GM12865 (cell line): Measurements from ENCODE around the gene MEX3D.
"Not testable (repeated sequence)": the region's sequence is repeated elsewhere in the genome, so short reads cannot be mapped to it uniquely, and the experiment has no call there.

Source experiments
- DNase-seq: peaks from one replicate; pipeline ENCODE4 v3.0.0; 2010; ENCODE audit warnings: low read depth
- H3K4me3 ChIP-seq: 2 replicates; pipeline ENCODE4 v1.5.1; 2011; ENCODE audit warnings: mild to moderate bottlenecking, low read depth, low read length, control low read depth
- CTCF ChIP-seq: IDR thresholded peaks from 2 replicates; pipeline ENCODE4 v1.5.1; 2011; ENCODE audit warnings: low read length, control low read depth, low read depth, inconsistent platforms; ENCODE audit not compliant: insufficient read depth; ENCODE audit errors: missing control alignments

MEX3D gene

GRCh38 chr19:1524287-1524971 lies 43.7 kb downstream of the MEX3D start:
- no peak overlapping the region for H3K4me3 ChIP-seq
- no peak for DNase-seq
- TF ChIP-seq CTCF = no peak

- TF ChIP-seq CTCF = no peak
- H3K4me3 ChIP-seq = no peak within 1 kb of the TSS
- no peak for DNase-seq
These were observed 44.5 kb downstream of the MEX3D start, which contains the start of gene PLK5 for GRCh38 chr19:1523412-1524286. TSS of gene PLK5 (plus strand) at chr19:1524077. CDS start at chr19:1526997, 2,920 bp downstream.

- no peak overlapping the region for H3K4me3 ChIP-seq
- no peak for TF ChIP-seq CTCF
- DNase-seq = no peak
These were observed 45.3 kb downstream of the MEX3D start for GRCh38 chr19:1522838-1523237.

DNA sequence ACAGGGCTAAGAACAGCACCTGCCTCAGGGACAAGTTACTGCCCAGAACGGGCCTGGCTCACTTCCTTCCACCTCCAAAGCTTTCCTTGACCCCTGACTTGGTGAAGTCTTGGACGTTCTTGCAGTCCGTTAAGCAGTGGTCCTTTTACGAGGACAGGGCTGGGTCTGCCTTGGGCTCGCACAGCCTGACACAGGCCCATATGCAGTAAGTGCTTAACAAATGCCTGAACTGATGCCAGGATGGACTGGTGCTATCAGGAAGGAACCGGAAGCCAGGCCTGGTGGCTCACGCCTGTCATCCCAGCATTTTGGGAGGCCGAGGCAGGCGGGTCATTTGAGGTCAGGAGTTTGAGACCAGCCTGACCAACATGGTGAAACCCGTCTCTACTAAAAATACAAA lies 46.1 kb downstream of the MEX3D start:
- TF ChIP-seq CTCF = no peak
- no peak for DNase-seq
- H3K4me3 ChIP-seq = no peak overlapping the region

DNA sequence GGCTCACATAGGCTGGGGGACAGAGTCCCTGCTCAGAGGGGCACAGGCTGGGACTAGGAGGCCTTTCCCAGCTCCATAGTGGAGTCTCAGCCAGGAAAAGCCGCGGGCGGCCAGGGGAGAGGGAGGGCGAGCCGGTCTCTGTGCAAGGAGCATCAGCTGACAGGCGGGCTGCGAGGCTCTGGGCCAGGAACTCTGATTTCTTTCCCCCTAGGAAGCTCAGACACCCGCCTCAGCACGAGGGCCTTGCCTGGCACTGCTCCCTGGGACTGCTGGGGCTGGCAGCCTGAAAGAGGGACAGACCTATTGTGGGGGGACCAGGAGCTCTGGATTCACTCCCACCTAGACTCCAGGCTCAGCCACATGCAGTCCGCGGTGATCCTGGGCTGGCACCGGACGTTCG lies 46.5 kb downstream of the MEX3D start:
- TF ChIP-seq CTCF = no peak
- H3K4me3 ChIP-seq = no peak overlapping the region
- DNase-seq = no peak

DNA sequence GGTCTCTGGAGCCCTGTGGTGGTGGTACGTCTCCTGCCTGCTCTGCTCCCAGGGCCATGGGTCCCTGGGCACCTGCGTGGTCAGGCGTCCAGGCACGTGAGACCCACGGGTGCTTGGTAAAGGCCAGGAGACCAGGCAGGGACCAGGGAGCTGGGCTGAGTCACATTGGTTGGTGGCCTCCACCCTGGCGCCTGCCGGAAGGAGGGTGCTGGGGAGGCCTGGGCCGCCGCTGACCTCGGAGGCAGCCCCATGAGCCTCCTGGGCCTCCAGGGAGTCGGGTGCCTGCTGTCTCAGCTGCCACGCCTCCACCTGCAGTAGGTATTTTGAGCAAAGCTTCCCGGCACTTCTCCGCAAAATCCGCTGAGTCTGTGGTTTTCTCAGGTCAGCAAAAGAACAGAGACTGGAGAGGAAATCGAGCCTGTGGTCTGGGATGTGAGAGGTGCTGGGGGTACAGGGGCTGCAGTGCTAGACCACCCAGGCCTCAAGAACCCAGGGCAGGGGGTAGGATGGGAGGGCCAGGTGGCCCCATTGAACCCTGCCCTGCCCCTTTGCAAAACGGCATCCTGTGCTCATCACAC lies 47.8 kb downstream of the MEX3D start:
- no peak overlapping the region for H3K4me3 ChIP-seq
- no peak for TF ChIP-seq CTCF
- no peak for DNase-seq

- DNase-seq, H3K4me3 ChIP-seq: not testable (repeated sequence)
These were observed 48.3 kb downstream of the MEX3D start for GRCh38 chr19:1519802-1520201.
